Stomach (tissue), 9 donors: Measurements from ENCODE around the gene TFF3. TPM values are rescaled to one million over a fixed set of nuclear protein-coding genes. Genes with fewer than 3 reads are reported as not detected.
A peak's percentile ranks its signal among the peaks of the same experiment; 100 is the strongest.

Experiments
- DNase-seq, 2 donors: peaks; one replicate each; pipeline versions ENCODE4 v3.0.0 to v3.0.0-alpha.2; 2013 to 2019
- H3K27ac ChIP-seq, 5 donors: fragments of 200-600 bp in 4 of 5; sonication (generic) in 4 of 5; one replicate each; pipeline ENCODE4 v1.5.1; 2013 to 2019; ENCODE audit warnings: mild to moderate bottlenecking in 1 of 5, moderate library complexity in 1 of 5
- H3K27me3 ChIP-seq, 3 donors: fragments of 200-600 bp; sonication (generic); one replicate each; pipeline ENCODE4 v1.5.1; 2017 to 2019; ENCODE audit warnings: mixed run types in 1 of 3
- H3K36me3 ChIP-seq, 4 donors: fragments of 200-600 bp; sonication (generic); 1 replicate in 3 of 4; 2 replicates in 1 of 4; pipeline ENCODE4 v1.5.1; 2016 to 2019
- H3K4me1 ChIP-seq, 4 donors: fragments of 200-600 bp; sonication (generic); one replicate each; pipeline ENCODE4 v1.5.1; 2016 to 2019
- H3K4me3 ChIP-seq, 4 donors: fragments of 200-600 bp; sonication (generic) in 3 of 4; one replicate each; pipeline ENCODE4 v1.5.1; 2016 to 2019; ENCODE audit warnings: mild to moderate bottlenecking in 1 of 4
- H3K9me3 ChIP-seq, 4 donors: fragments of 200-600 bp; sonication (generic); one replicate each; pipeline ENCODE4 v1.5.1; 2016 to 2019
- CTCF ChIP-seq, 7 experiments: fragments of 450-650 bp in 4 of 7; fragments of 200-600 bp in 3 of 7; sonication (generic) in 3 of 7; IDR thresholded peaks; one replicate each; pipeline ENCODE4 v1.5.1; 2016 to 2019; ENCODE audit warnings: antibody characterized with exemption in 7 of 7, control low read depth in 2 of 7, mild to moderate bottlenecking in 1 of 7
- EP300 ChIP-seq: sonication (generic); formaldehyde crosslinking; IDR thresholded peaks from one replicate; pipeline ENCODE4 v1.6.1; 2017; ENCODE audit warnings: antibody characterized with exemption
- POLR2A ChIP-seq, 4 donors: fragments of 450-650 bp; IDR thresholded peaks; one replicate each; pipeline ENCODE4 v1.6.1; 2016; ENCODE audit warnings: antibody characterized with exemption in 4 of 4, control low read depth in 2 of 4, mild to moderate bottlenecking in 1 of 4, moderate library complexity in 1 of 4
- POLR2AphosphoS5 ChIP-seq, 3 donors: sonication (generic); formaldehyde crosslinking; IDR thresholded peaks; one replicate each; pipeline ENCODE4 v1.6.1; 2016; ENCODE audit warnings: antibody characterized with exemption in 3 of 3
- WGBS, 5 donors: extraction: QIAGEN DNeasy Blood & Tissue Kit in 3 of 5; methylation state at CpG; one replicate each; pipeline versions ENCODE4 v1.1.5 to v1.1.7; 2013 to 2018; 5-methylcytosine and 5-hydroxymethylcytosine counted together
- intact Hi-C: fragments of 100-400 bp; cut with DNase I; formaldehyde crosslinking; loops from one replicate; pipeline ENCODE4 v1.15.1; 2023; ENCODE audit warnings: low total_unique reads
- polyA plus RNA-seq, 3 donors: library from polyadenylated mRNA; stranded (reverse); fragments of 200-250 nt; gene quantifications; one replicate each; pipeline ENCODE4 v1.2.3, GENCODE V29; 2013
- total RNA-seq, 5 donors: library from RNA; depleted of rRNA; stranded (reverse); fragments of >200 nt; gene quantifications; one replicate each; pipeline versions ENCODE4 v1.1.0 to v1.2.3, GENCODE V29; 2014 to 2016
- donor health status: healthy with polysubstance abuse.
- donor health status: Bipolar disorder and iron deficiency.
- donor health status: healthy.

TFF3 gene
- total and polyA plus RNA-seq, 8 donors = 2.0 to 488 (median 27.3) TPM

GRCh38 chr21:42347601-42348327, 32.6 kb upstream of the TFF3 start:
- Histone ChIP-seq H3K27me3 (peaks cover 0 to 18% (median 0%) of the 10 kb centered on the region in 3 donors), H3K9me3 (no peaks in the 10 kb centered on the region), H3K27ac (no peak overlapping the region), H3K4me1 (peaks cover 0 to 11% (median 2%) of the 10 kb centered on the region in 4 donors), H3K4me3 (peak overlapping the region in 3 of 4 donors; percentile 3 to 26 (median 18)), H3K36me3 (no peaks in the 10 kb centered on the region)
- 85 to 93% (median 91%) methylated on average over 19 to 30 of the region's 30 CpGs for WGBS, 5 donors
- no peak for DNase-seq
- intact Hi-C loops = loop anchor here (10.0 kb wide), 1 partner anchor 97 kb away; no protein-coding TSS in a partner anchor
- TF ChIP-seq EP300 (no peak), POLR2AphosphoS5 (IDR thresholded peaks at IDR 0.05) (peak in 2 of 3 donors; percentile 2 to 10)

- peaks cover 0 to 11% (median 2%) of the 10 kb centered on the region in 4 donors for H3K4me1 ChIP-seq
- WGBS, 5 donors = 89 to 94% (median 93%) methylated on average over 30 of the region's 30 CpGs
- no peaks in the 10 kb centered on the region for H3K9me3 ChIP-seq
- intact Hi-C loops = loop anchor here (10.0 kb wide), 1 partner anchor 98 kb away; no protein-coding TSS in a partner anchor
- peak overlapping the region in 2 of 4 donors; percentile 18 to 26 for H3K4me3 ChIP-seq
- TF ChIP-seq POLR2A (IDR thresholded peaks at IDR 0.05) = no peak
- no peak for TF ChIP-seq POLR2AphosphoS5 (IDR thresholded peaks at IDR 0.05)
- no peak for TF ChIP-seq CTCF (IDR thresholded peaks at IDR 0.05)
- TF ChIP-seq EP300 = no peak
- no peaks in the 10 kb centered on the region for H3K36me3 ChIP-seq
- no peak overlapping the region for H3K27ac ChIP-seq
- H3K27me3 ChIP-seq = peaks cover 0 to 18% (median 0%) of the 10 kb centered on the region in 3 donors
- DNase-seq = no peak
Measured at GRCh38 chr21:42346866-42347600, 31.8 kb upstream of the TFF3 start.

- no peak overlapping the region for H3K27ac ChIP-seq
- H3K36me3 ChIP-seq = no peaks in the 10 kb centered on the region
- TF ChIP-seq POLR2A (IDR thresholded peaks at IDR 0.05) (no peak), EP300 (no peak), CTCF (IDR thresholded peaks at IDR 0.05) (no peak), POLR2AphosphoS5 (IDR thresholded peaks at IDR 0.05) (no peak)
- H3K4me1 ChIP-seq = peaks cover 0 to 11% (median 0%) of the 10 kb centered on the region in 4 donors
- no peak for DNase-seq
- WGBS, 5 donors = 90 to 95% (median 94%) methylated on average over 9 of the region's 9 CpGs
- H3K27me3 ChIP-seq = peaks cover 0 to 18% (median 0%) of the 10 kb centered on the region in 3 donors
- H3K9me3 ChIP-seq = no peaks in the 10 kb centered on the region
- H3K4me3 ChIP-seq = peak overlapping the region in 1 of 4 donors; percentile 18
- intact Hi-C loops = loop anchor here (10.0 kb wide), 1 partner anchor 98 kb away; no protein-coding TSS in a partner anchor
Measured at GRCh38 chr21:42346441-42346840, 31.2 kb upstream of the TFF3 start.

GRCh38 chr21:42344631-42345030, 29.4 kb upstream of the TFF3 start:
- Histone ChIP-seq H3K27me3 (peaks cover 0 to 18% (median 0%) of the 10 kb centered on the region in 3 donors), H3K27ac (no peak overlapping the region), H3K4me3 (no peak overlapping the region), H3K36me3 (no peaks in the 10 kb centered on the region), H3K9me3 (no peaks in the 10 kb centered on the region), H3K4me1 (no peaks in the 10 kb centered on the region)
- no peak for TF ChIP-seq CTCF (IDR thresholded peaks at IDR 0.05)
- no peak for TF ChIP-seq POLR2A (IDR thresholded peaks at IDR 0.05)
- no peak for TF ChIP-seq POLR2AphosphoS5 (IDR thresholded peaks at IDR 0.05)
- TF ChIP-seq EP300 = no peak
- 63 to 86% (median 77%) methylated on average over 4 of the region's 4 CpGs for WGBS, 5 donors
- DNase-seq = no peak
- intact Hi-C loops = loop anchor here (10.0 kb wide), 1 partner anchor 100 kb away; no protein-coding TSS in a partner anchor
